Liver (tissue), 9 donors: ENCODE measurements around the gene GPR183. TPM values are rescaled to one million over a fixed set of nuclear protein-coding genes. Genes with fewer than 3 reads are reported as not detected.

Source experiments
- DNase-seq: peaks from one replicate; pipeline ENCODE4 v3.0.0-alpha.2; 2017; ENCODE audit warnings: low spot score
- H3K27ac ChIP-seq, 2 donors: one replicate each; pipeline ENCODE4 v1.7.0; 2013; ENCODE audit warnings: inconsistent platforms in 2 of 2, low read length in 2 of 2, control low read depth in 1 of 2, low read depth in 1 of 2, mild to moderate bottlenecking in 1 of 2
- H3K27me3 ChIP-seq, 4 donors: one replicate each; pipeline versions ENCODE4 v1.6.1 to v1.7.0; 2013; ENCODE audit warnings: low read length in 3 of 4, inconsistent platforms in 1 of 4, mild to moderate bottlenecking in 1 of 4, moderate library complexity in 1 of 4; ENCODE audit not compliant: control insufficient read depth in 4 of 4, insufficient read depth in 4 of 4
- H3K36me3 ChIP-seq, 4 donors: one replicate each; pipeline versions ENCODE4 v1.6.1 to v1.7.0; 2013; ENCODE audit warnings: low read length in 3 of 4, mild to moderate bottlenecking in 3 of 4, low read depth in 1 of 4, moderate library complexity in 1 of 4; ENCODE audit not compliant: control insufficient read depth in 4 of 4, insufficient read depth in 3 of 4
- H3K4me1 ChIP-seq, 4 donors: one replicate each; pipeline versions ENCODE4 v1.6.1 to v1.7.0; 2013; ENCODE audit warnings: low read length in 3 of 4, mild to moderate bottlenecking in 3 of 4, moderate library complexity in 1 of 4; ENCODE audit not compliant: control insufficient read depth in 4 of 4, insufficient read depth in 4 of 4
- H3K4me3 ChIP-seq, 3 donors: one replicate each; pipeline versions ENCODE4 v1.6.1 to v1.7.0; 2013; ENCODE audit warnings: low read length in 3 of 3, control low read depth in 1 of 3, low read depth in 1 of 3, mild to moderate bottlenecking in 1 of 3
- H3K9ac ChIP-seq, 2 donors: one replicate each; pipeline ENCODE4 v1.7.0; 2013; ENCODE audit warnings: low read length in 2 of 2, mild to moderate bottlenecking in 2 of 2, moderate library complexity in 2 of 2, control low read depth in 1 of 2, low read depth in 1 of 2
- H3K9me3 ChIP-seq, 4 donors: one replicate each; pipeline versions ENCODE4 v1.6.1 to v1.7.0; 2013; ENCODE audit warnings: low read length in 3 of 4; ENCODE audit not compliant: control insufficient read depth in 4 of 4
- ATF3 ChIP-seq: IDR thresholded peaks from 2 replicates; pipeline ENCODE4 v1.6.1; 2016; ENCODE audit warnings: antibody characterized with exemption
- CTCF ChIP-seq: fragments of 150-350 bp; IDR thresholded peaks from 2 replicates; pipeline ENCODE4 v1.5.1; 2017; ENCODE audit warnings: improper control_type of control experiment, low read depth, low read length; ENCODE audit not compliant: missing input control
- EGR1 ChIP-seq, 2 donors: IDR thresholded peaks; 2 replicates each; pipeline ENCODE4 v1.6.1; 2016 to 2018; ENCODE audit warnings: antibody characterized with exemption in 2 of 2, low read depth in 2 of 2
- FOXA1 ChIP-seq: IDR thresholded peaks from 2 replicates; pipeline ENCODE4 v1.6.1; 2016; ENCODE audit warnings: antibody characterized with exemption
- FOXA2 ChIP-seq: IDR thresholded peaks from 2 replicates; pipeline ENCODE4 v1.6.1; 2016; ENCODE audit warnings: antibody characterized with exemption
- GABPA ChIP-seq, 2 donors: IDR thresholded peaks in 1 of 2; conservative IDR thresholded peaks in 1 of 2; 2 replicates each; pipeline ENCODE4 v1.6.1; 2016; ENCODE audit warnings: antibody characterized with exemption in 2 of 2, mild to moderate bottlenecking in 1 of 2, moderate library complexity in 1 of 2
- HNF4A ChIP-seq, 2 donors: conservative IDR thresholded peaks; 2 replicates each; pipeline ENCODE4 v1.6.1; 2016; ENCODE audit warnings: antibody characterized with exemption in 2 of 2, mild to moderate bottlenecking in 2 of 2
- HNF4G ChIP-seq: IDR thresholded peaks from 2 replicates; pipeline ENCODE4 v1.6.1; 2016; ENCODE audit warnings: antibody characterized with exemption
- JUND ChIP-seq, 2 donors: IDR thresholded peaks; 2 replicates each; pipeline ENCODE4 v1.6.1; 2016; ENCODE audit warnings: antibody characterized with exemption in 2 of 2
- MAX ChIP-seq: IDR thresholded peaks from 2 replicates; pipeline ENCODE4 v1.6.1; 2016; ENCODE audit warnings: antibody characterized with exemption
- NR2F2 ChIP-seq: IDR thresholded peaks from 2 replicates; pipeline ENCODE4 v1.6.1; 2016; ENCODE audit warnings: antibody characterized with exemption
- RAD21 ChIP-seq, 2 donors: IDR thresholded peaks; 2 replicates each; pipeline ENCODE4 v1.6.1; 2016; ENCODE audit warnings: antibody characterized with exemption in 2 of 2, mild to moderate bottlenecking in 2 of 2
- REST ChIP-seq: IDR thresholded peaks from 2 replicates; pipeline ENCODE4 v1.6.1; 2016; ENCODE audit warnings: antibody characterized with exemption, mild to moderate bottlenecking
- RXRA ChIP-seq, 2 donors: IDR thresholded peaks; 2 replicates each; pipeline ENCODE4 v1.6.1; 2017 to 2018; ENCODE audit warnings: antibody characterized with exemption in 2 of 2, mild to moderate bottlenecking in 1 of 2
- SP1 ChIP-seq: IDR thresholded peaks from 2 replicates; pipeline ENCODE4 v1.6.1; 2018; ENCODE audit warnings: antibody characterized with exemption, mild to moderate bottlenecking
- TAF1 ChIP-seq: conservative IDR thresholded peaks from 2 replicates; pipeline ENCODE4 v1.6.1; 2016; ENCODE audit warnings: antibody characterized with exemption, mild to moderate bottlenecking
- YY1 ChIP-seq: IDR thresholded peaks from 2 replicates; pipeline ENCODE4 v1.6.1; 2016; ENCODE audit warnings: antibody characterized with exemption, mild to moderate bottlenecking
- ZBTB33 ChIP-seq: IDR thresholded peaks from 2 replicates; pipeline ENCODE4 v1.6.1; 2016; ENCODE audit warnings: antibody characterized with exemption
- WGBS: extraction: QIAGEN DNeasy Blood & Tissue Kit; methylation state at CpG from one replicate; pipeline ENCODE4 v1.1.7; 2013; 5-methylcytosine and 5-hydroxymethylcytosine counted together
- polyA plus RNA-seq, 2 donors: library from polyadenylated mRNA; stranded (reverse) in 1 of 2; unstranded in 1 of 2; fragments of 200-250 nt in 1 of 2; fragments of >200 nt in 1 of 2; fragmentation: Nextera tagmentation in 1 of 2; extraction: Ambion mirVana in 1 of 2; gene quantifications; one replicate each; pipeline versions ENCODE4 v1.2.1 to v1.2.3, GENCODE V29; 2013 to 2015
- total RNA-seq, 2 donors: library from RNA; depleted of rRNA; stranded (reverse); fragments of >200 nt; gene quantifications; one replicate each; pipeline ENCODE4 v1.2.3, GENCODE V29; 2014
- donor health status: healthy.
- donor health status: healthy.
- donor health status: healthy.
- donor health status: healthy.
- donor health status: healthy.

The GPR183 gene
- total and polyA plus RNA-seq, 4 donors, result 0.89 to 4.3 (median 2.9) TPM

GRCh38 chr13:99282264-99283231, 24.7 kb downstream of the GPR183 start:
- H3K36me3 ChIP-seq, result peaks cover 0 to 2% (median 0%) of the 10 kb centered on the region in 4 donors
- H3K4me3 ChIP-seq, result no peak overlapping the region
- no peaks in the 10 kb centered on the region for H3K9me3 ChIP-seq
- H3K27ac ChIP-seq, result peak overlapping the region; percentile 55 to 83
- TF ChIP-seq REST (no peak), YY1 (no peak), ATF3 (no peak), MAX (no peak), RXRA (IDR thresholded peaks at IDR 0.05) (no peak), RAD21 (IDR thresholded peaks at IDR 0.05) (no peak), SP1 (no peak), FOXA1 (no peak), GABPA (IDR thresholded peaks at IDR 0.05 in 1 of 2, conservative IDR thresholded peaks at IDR 0.05 in 1 of 2) (no peak), ZBTB33 (no peak), JUND (IDR thresholded peaks at IDR 0.05) (no peak), CTCF (no peak), NR2F2 (no peak), TAF1 (no peak), HNF4A (conservative IDR thresholded peaks at IDR 0.05) (no peak), EGR1 (IDR thresholded peaks at IDR 0.05; ENCODE audit: low read depth in 2 of 2) (no peak), FOXA2 (no peak), HNF4G (no peak)
- DNase-seq, result no peak
- no peaks in the 10 kb centered on the region for H3K27me3 ChIP-seq
- peaks cover 4 to 72% (median 59%) of the 10 kb centered on the region in 4 donors for H3K4me1 ChIP-seq
- H3K9ac ChIP-seq, result peak overlapping the region in 1 of 2 donors; percentile 69
- 77% methylated on average over 1 of the region's 1 CpG for WGBS
